HG03565 (cell line): ENCODE measurements around the gene BTG2.
"Not testable (repeated sequence)": the region's sequence is repeated elsewhere in the genome, so short reads cannot be mapped to it uniquely, and the experiment has no call there.

ENCODE experiments used
- ATAC-seq: cut with Tn5 transposase; IDR thresholded peaks from one replicate; pipeline ENCODE4 v1.9.1; 2021; ENCODE audit warnings: mild to moderate bottlenecking, moderate library complexity; ENCODE audit not compliant: unreplicated experiment

The BTG2 gene, protein sequence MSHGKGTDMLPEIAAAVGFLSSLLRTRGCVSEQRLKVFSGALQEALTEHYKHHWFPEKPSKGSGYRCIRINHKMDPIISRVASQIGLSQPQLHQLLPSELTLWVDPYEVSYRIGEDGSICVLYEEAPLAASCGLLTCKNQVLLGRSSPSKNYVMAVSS

DNA sequence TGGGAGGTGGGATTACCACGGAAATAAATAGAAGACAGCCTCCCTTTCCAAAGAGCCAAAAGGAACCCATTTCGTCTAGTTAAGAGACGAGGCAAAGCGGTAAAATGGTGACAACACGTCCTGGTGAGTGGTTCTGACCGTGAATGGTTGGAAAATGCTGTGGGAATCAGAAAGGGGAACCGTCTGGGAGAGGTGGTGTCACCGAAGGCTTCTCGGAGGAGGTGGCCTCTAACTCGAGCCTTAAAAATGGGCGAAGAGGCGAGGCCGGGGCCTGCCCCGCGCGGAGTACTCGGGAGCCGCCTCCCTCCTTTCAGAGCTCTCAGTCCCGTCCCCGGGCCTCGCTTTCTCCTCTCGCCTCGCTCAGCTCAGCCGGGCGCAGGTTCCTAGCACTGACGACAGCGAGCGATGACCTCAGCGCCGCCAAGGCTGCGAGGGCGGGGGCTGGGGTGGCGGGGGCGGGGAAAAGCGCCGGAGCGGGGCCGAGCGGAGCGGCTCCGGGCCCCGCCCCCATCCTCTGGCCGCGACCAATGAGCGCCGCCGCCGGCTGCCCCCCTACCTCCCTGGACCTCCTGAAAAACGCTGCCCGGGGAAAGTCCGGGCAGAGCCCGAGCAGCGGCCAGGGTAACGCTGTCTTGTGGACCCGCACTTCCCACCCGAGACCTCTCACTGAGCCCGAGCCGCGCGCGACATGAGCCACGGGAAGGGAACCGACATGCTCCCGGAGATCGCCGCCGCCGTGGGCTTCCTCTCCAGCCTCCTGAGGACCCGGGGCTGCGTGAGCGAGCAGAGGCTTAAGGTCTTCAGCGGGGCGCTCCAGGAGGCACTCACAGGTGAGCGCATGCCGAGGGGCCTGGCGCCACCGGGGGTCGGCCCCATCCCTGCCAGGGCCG lies at the start of gene BTG2:
BTG2 (plus strand) TSS at position 601 of the 890 bp plus-strand sequence; CDS start at position 689, 88 bp downstream.
- peak; percentile 58 for ATAC-seq

DNA sequence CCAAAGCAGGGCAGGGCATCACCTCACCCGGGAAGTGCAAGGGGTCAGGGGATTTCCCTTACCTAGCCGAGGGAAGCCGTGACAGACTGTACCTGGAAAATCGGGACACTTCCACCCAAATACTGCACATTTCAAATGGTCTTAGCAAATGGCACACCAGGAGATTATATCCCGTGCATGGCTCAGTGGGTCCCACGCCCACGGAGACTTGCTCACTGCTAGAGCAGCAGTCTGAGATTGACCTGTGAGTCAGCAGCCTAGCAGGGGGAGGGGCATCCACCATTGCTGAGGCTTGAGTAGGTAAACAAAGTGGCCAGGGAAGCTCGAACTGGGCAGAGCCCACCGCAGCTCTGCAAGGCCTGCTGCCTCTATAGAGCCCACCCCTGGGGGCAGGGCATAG lies 48.7 kb upstream of the BTG2 start:
- not testable (repeated sequence) for ATAC-seq

DNA sequence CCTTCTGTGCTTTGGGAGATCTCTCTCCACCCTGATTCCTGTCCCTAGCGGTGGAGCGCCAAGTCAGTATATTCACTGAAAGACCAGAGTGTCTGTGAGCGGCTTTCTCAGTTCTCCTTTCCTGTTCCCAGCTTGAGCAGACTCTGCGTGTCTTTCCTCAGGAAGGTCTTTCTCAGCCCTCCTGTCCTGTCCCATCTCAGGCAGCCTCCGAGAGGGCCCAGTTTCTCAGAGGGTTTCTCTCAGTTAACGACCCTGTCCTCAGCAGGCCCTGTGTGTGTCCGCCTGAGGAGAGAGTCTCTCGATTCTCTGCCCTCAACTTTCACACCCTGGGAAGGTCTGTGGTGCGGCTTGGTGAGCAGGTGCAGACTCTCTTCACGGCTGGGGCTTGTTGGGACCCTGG lies 41.8 kb upstream of the BTG2 start:
- no peak for ATAC-seq

DNA sequence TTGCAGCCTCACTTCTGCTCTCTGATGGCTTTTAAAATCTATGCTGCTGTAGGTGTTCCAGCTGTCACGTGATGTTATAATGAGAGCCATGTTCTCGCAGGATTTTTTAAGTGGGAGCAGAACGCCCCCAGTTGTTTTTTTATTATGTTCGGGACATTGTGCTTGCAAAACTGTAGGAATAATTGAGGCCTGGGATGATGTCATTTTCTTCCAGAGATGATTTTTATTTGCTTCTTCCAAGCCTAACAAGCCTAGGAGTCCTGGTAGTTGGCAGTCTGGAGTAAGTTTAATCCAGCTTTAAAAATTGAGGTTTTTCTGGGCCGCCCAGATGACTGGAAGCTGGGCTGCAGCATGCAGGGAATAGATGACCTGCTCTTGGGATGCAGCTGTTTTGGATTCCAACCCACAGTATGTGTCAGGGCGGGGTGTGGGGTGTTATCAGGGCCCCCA lies 41.2 kb upstream of the BTG2 start:
- no peak for ATAC-seq

DNA sequence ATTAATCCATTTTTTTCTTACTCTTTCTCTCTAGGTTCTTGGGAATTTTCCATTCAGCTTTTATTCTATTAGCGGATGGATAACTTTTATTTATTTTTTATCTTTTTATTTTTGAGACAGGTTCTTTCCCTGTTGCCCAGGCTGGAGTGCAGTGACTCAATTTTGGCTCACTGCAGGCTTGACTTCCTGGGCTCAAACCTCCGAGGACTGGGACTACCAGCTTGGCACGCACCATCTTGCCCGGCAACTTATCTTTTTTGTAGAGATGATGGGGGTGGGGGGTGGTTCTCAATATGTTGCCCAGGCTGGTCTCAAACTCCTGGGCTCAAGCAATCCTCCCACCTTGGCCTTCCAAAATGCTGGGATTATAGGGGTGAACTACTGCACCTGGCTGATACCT lies 39.8 kb upstream of the BTG2 start:
- ATAC-seq = no peak

DNA sequence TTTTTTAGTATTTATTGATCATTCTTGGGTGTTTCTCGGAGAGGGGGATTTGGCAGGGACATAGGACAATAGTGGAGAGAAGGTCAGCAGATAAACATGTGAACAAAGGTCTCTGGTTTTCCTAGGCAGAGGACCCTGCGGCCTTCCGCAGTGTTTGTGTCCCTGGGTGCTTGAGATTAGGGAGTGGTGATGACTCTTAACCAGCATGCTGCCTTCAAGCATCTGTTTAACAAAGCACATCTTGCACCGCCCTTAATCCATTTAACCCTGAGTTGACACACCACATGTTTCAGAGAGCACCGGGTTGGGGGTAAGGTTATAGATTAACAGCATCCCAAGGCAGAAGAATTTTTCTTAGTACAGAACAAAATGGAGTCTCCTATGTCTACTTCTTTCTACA lies 39.2 kb upstream of the BTG2 start:
- not testable (repeated sequence) for ATAC-seq

DNA sequence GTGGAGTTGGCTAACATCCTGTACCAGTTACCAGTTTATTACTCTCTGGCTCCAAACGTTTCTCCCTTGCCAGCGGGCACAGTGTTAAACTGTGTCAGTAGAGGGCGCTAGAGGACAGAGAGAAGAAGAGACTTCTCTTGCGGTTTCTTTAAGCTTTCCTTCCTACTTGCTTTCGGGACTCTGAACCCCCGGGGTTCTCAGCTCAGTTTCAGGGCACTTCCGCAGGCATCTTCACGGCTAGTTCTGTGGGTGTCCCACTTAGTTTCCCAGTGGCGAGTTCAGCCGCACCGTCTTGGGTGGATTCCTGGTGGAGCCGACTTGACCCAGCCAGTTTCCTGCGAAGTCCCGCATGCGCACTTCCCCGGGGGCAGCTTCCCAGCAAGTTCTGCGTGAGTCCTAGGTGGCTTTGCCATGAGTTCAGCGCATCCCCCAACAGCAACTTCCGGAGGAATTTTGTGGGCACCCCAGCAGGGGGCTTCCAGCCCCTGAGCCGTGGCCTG lies 37.9 kb upstream of the BTG2 start:
- no peak for ATAC-seq

DNA sequence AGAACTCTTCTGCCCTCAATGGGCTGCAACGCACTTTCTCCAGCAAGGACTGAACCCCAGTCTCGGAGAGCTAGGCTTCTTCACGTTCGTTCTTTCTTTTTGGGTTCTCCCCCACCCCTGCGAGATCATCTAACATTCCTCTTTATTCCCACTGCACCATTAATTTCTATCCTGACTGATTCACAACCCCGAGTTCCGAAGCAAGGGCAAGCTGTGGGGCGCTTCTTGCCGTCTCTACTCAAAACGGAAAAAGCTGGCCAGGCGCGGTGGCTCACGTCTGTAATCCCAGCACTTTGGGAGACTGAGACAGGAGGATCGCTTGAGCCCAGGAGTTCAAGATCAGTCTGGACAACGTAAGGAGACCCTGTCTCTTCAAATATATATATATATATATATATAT lies 37.4 kb upstream of the BTG2 start:
- ATAC-seq = no peak

DNA sequence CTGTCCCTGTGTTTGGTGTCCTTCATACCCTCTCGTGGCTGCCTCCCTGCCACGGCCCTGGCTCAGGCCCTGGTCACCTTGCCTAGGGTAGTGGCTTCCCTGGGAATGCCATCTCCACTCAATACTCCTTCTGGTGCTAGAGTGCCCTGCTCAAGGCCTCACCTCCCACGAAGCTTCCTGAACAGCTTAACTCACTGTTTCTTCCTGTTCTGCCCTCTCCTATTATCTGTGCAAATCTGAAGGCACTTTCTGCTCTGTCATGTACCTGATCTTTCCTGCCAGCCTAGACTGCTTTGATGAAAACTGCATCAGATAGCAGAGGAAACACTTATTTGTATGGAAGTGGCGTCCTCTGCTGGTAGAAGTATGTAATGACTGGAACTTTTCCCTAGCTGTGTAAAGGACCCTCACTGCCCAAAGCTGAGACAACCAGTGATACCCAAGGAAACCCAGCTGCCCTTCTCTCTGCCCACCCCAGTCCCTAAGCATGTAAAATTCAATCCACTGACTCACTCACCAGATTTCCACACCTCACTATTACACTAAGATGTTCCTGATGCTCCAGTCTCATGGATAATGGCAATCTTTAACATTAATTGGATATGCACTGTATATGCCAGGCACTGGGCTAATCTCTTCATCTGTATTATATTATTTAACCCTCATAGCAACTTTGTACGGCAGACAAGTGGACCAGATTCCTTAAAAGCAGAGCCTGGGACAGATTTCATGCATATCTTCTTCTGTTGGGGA lies 36.2 kb upstream of the BTG2 start:
- no peak for ATAC-seq

DNA sequence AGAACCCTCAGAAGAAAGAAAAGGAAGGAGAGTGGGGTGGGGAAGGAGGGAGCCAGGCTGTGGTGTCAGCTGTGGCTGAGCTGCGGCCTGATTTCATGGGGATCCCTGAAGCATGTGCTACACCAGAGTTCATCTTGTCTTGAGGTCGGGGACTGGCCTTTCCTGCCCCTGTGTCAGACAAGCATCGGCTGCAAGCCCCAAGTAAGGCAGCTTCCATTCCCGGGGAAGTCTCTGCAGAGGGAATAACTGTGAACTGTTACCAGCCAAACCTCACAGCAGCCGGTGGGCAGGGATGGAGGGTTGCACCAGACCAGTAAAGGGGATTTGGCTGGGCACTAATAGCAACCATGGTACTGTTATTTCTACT lies 35.7 kb upstream of the BTG2 start:
- no peak for ATAC-seq

DNA sequence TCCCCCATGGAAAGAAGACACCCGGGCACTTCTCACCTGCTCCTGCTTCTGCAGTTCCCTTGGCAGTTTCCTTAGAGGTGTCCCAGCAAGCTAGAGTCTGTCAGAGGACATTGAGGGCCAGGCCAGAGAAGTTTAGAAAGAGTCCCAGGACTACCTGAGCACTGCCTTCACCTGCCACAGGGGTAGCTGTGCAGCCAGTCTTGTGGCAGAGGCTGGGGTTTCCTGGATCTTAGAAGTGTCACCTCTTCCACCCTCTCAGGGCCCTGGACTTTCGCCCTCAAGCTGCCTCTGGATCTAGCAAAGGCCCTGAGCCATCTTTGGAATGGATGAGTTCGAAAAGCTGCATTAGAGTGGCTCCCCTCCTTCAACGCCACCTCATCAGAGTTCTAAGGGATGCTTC lies 34.9 kb upstream of the BTG2 start:
- ATAC-seq = no peak

DNA sequence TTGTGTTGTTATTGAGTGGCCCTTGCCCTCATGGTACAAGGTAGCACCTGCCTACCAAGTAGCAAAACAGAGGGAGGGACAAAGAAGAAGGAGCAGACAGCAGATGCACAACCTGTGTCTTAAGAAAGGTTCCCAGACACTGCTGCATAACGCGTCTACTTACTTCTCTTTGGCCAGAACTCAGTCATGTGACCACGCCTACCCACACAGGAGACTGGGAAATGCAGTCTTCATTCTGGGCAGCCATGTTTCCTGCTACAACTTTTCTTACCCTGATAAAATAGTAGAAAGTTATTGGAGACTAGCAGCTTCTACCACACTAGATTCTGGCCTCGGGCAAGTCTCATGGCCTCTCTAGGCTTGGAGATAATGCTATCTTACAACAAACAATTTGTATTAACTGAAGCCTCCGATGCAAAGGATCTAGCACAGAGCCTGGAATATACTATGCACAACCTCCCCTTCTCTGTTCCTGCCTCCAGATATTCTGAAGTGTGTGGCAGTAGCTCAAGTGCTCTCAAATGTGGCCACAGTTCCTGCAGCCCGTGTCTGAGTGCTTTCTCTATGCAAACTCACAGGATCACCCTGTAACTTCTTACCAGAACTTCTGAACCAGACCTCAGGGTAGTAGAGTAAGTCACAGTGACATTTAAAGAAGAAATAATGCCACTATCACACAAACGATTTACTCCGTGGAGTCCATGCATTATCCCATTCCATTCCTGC lies 34.1 kb upstream of the BTG2 start:
- ATAC-seq = no peak

DNA sequence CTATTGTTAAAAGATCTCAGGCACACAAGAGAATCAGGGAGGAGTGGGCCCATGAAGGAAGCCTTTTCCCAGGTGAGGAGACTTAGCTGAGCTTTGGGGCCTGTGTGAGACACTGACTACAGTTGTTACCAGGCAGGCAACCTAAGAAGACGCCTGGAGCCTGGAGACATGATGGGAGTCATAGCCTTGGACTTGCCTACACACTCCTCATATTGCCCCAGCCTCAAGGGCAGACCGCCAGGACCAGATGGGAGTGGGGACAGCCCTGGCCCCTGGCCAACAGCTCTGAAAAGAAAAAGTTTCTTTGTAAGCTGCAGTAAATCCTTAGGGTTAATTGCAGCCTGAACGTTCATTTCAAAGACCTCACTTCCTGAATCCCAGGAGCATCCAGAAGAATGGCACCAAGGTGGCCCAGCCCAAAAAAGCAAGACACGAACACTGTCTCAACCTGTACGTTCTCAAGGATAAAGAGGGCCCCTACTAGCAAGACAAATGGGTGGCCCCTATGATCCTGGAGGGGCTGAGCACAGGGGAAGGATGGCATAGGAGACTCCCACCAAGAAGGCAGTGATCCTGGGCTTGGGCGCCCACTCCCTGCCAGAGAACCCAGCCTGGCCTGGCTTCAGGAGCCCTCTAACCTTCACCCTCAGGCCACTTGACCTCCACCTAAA lies 33.2 kb upstream of the BTG2 start:
- ATAC-seq = no peak

DNA sequence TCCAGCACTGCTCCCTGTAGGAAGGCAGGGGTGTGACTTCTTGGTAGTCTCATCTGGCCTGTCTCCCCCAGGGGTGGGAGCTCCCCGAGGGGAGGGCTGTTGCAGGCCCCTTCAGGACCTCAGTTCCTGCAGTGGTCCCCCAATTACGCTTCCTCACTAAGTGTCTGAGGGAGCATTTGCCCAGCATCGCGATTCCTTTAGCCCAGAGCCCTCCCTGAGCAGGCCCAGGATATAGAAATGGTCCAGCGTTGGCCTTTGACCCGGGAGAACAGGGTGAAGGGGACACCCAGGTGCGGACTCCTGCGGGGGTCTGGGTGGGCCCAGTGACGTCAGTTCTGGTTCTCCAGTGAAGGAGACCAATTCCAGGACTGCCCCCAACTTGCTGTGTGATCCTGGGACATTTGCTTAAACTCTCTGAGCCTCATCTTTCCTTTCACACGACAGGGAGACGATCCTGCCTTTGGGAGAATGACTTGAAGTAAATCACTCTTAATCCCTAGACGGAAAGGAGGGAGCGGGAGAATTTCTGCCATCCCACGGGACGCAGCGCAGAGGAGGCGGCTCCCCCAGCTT lies 32.6 kb upstream of the BTG2 start:
- no peak for ATAC-seq

DNA sequence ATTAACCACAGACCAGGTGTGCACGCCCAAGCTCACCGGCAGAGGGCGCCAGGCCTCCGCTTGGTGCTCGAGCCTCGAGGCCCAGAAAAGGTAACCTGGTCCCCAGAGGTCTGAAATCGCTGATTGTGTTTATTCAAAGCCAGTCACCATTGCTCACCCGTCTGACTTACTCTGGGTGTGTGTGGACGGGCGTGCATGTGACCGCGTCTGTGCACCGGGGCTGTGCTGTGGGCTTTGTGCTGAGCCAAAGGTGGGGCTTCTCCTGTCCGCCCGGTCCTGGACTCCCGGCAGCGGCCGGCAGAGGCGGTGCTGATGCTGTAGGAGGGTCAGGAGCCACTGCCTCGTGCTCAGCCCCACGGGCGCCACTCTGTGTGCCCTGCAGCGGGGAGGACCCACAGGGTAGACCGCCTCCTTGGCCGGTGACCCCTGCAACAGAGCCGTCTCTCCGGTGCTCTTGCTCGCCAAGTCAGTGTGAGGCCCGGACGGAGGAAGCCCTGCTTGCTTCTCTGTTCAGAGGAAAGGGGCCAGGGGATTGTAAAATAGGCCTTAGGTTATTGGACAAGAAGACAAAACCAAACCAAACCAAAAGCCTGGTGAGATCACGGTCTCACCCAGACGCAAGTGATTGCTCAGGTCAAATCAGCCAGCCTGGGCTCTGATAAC lies 32.0 kb upstream of the BTG2 start:
- ATAC-seq = peak; percentile 40

DNA sequence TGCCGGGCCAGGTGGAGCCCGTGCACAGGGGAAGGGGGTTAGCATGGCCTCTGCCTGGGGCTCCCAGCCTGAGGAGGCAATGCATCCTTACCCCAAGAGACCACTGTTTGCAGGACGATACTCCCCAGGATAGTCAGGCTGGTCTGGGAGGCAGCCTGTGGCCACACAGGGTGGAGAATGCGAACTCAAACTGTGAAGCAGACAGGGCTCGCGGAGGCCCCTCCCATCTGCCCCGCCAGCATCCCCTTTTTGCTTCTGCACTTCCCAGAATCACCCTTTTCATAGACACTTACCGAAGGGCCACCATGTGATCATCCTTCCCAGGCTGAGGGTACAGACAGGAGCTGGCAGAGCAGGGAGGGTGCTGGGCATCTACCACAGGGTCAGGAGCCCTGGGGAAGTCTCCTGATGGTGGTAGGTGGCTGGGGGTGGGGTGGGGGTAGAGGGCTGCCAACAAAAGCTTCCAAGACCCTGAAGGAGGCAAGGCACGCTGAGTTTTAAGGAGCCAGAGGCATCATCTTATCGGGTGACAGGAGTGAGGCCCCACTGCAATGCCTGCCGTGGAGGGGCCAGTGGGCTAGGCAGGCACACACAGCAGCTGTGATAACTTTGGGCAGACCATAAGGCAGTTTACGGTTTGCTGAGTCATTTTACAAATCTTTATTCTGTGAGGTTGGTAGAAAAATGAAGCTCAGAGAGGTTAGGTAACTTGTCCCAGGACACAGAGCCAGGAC lies 31.3 kb upstream of the BTG2 start:
- ATAC-seq = no peak

DNA sequence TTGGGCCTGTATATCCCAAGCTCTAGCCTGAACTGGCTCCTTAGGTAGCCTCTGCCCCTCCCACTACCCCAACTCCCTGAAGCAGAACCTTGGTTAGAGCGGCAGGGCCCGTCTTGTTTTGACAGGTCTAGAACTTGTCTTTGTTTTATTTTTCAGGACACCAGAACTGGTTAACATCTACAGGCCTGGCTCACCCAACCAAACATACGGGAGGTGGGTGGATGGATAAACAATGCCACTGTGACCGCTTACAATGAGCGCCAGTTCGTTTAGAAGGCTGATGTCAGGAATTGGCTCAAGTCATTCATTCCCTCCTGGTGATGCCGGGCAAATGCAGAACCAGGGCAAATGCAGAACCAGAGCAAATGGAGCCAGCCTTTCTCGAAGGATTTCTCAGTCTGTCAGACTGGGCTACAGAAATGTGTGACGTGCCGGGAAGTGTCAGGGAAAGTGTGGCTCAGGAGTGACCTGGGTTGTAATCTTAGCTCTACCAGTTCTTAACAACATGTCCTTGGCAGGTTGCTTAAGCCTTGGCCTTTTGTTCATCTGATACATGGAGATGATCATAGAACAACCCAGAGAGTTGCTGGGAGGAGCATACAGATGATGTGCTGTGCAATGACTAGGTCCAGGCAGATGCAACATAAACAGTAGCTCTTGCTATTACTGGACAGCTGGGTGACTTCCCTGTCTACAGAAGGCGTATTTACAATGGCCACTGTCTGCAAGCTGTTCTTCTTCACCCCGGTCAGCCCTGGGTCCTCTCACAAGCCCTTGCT lies 30.5 kb upstream of the BTG2 start:
- ATAC-seq = no peak

DNA sequence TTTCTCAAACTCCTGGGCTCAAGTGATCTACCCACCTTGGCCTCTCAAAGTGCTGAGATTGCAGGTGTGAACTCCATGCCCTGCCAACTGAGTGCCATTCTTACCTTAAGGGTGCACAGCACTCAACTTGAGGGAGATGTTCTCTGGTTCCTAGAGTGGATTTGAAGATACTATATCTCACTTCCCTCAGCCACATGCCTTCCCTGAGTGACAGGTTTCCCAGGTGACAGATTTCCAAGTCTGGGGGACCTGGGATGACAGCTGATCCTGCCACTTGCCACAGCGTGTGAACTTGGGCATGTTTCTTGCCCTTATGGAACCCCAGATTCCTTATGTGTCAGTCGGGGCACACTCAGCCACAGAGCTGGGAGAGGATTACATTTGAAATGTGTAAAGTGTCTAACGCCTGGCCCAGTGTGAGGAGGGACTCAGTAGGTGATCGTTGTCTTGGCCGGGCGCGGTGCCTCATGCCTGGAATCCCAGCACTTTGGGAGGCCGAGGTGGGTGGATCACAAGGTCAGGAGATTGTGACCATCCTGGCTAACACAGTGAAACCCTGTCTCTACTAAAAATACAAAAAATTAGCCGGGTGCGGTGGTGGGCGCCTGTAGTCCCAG lies 29.6 kb upstream of the BTG2 start:
- ATAC-seq = no peak
